HG03135 (cell line): ENCODE results near the gene LRRC8B.
"Not testable (repeated sequence)": the region's sequence is repeated elsewhere in the genome, so short reads cannot be mapped to it uniquely, and the experiment has no call there.

Experiments
- ATAC-seq: cut with Tn5 transposase; IDR thresholded peaks from one replicate; pipeline ENCODE4 v1.9.1; 2021; ENCODE audit warnings: mild to moderate bottlenecking, moderate library complexity; ENCODE audit not compliant: unreplicated experiment

LRRC8B gene

GRCh38 chr1:89524369-89525168 is at the start of gene LRRC8B:
LRRC8B (plus strand) TSS chr1:89524829; CDS start chr1:89582651, 57,822 bp downstream.
- ATAC-seq: peak; percentile 85

GRCh38 chr1:89475269-89475668 is 49.4 kb upstream of the LRRC8B start:
- no peak for ATAC-seq

- no peak for ATAC-seq
Measured at GRCh38 chr1:89476072-89476471, 48.6 kb upstream of the LRRC8B start.

GRCh38 chr1:89483010-89483756 is 41.4 kb upstream of the LRRC8B start:
- peak; percentile 52 for ATAC-seq

GRCh38 chr1:89483757-89484077 is 40.9 kb upstream of the LRRC8B start:
- ATAC-seq: no peak

- no peak for ATAC-seq
Measured at GRCh38 chr1:89484092-89485038, 40.3 kb upstream of the LRRC8B start.

- no peak for ATAC-seq
Measured at GRCh38 chr1:89487972-89488371, 36.7 kb upstream of the LRRC8B start.

- no peak for ATAC-seq
Measured at GRCh38 chr1:89489047-89489729, 35.4 kb upstream of the LRRC8B start.

GRCh38 chr1:89490389-89490788 is 34.2 kb upstream of the LRRC8B start:
- ATAC-seq: no peak

GRCh38 chr1:89499320-89499719 is 25.3 kb upstream of the LRRC8B start:
- ATAC-seq: no peak

- no peak for ATAC-seq
Measured at GRCh38 chr1:89502042-89502441, 22.6 kb upstream of the LRRC8B start.

GRCh38 chr1:89502895-89503294 is 21.7 kb upstream of the LRRC8B start:
- ATAC-seq: no peak

- no peak for ATAC-seq
Measured at GRCh38 chr1:89503690-89504089, 20.9 kb upstream of the LRRC8B start.

GRCh38 chr1:89510061-89510460 is 14.6 kb upstream of the LRRC8B start:
- ATAC-seq: not testable (repeated sequence)

GRCh38 chr1:89512996-89513720 is 11.5 kb upstream of the LRRC8B start:
- ATAC-seq: no peak

- no peak for ATAC-seq
Measured at GRCh38 chr1:89516055-89516454, 8.6 kb upstream of the LRRC8B start.

GRCh38 chr1:89518221-89518631 is 6.4 kb upstream of the LRRC8B start:
- no peak for ATAC-seq

- peak; percentile 61 for ATAC-seq
Measured at GRCh38 chr1:89519779-89520358, 4.8 kb upstream of the LRRC8B start.

GRCh38 chr1:89521977-89522376 is 2.7 kb upstream of the LRRC8B start:
- ATAC-seq: not testable (repeated sequence)
